ENCODE data around the gene SPCS3. TPM values are rescaled to one million over a fixed set of nuclear protein-coding genes. Genes with fewer than 3 reads are reported as not detected.
"Not testable (repeated sequence)": the region's sequence is repeated elsewhere in the genome, so short reads cannot be mapped to it uniquely, and the experiment has no call there.

The SPCS3 gene
- total RNA-seq, 1 donor from 2014 or later = 128 TPM

DNA sequence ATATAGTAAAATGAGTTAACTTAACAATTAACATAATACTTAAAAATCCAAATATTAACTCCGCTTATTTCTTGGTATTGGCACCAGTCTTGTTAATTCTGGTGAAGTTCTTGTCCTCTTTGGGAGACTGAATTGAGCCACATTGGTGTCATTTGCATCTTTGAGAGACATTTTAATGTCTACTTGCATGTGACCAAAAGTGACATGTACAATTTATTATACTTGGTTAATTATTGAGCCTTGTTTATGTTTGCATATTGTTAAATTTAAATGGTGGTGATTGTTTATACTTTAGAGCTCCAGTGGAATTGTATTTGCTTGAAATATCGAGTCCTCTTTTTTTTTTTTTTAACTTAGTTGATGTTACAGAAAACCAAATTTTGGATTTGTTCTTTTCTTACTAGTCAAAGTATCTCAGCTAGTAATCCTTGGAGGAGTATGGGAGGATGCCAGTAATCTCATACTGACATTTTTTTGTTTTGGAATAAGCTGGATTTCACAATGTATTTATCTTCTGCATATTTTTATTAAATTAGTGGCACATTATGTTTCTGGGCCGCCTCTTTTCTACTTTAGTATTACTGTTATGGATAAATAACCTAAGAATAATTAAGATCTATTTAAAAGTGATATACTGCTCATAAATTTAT lies 3.9 kb downstream of the SPCS3 start:
- Mint-ChIP-seq H3K4me3 (no peak overlapping the region), H3K27ac (no peak overlapping the region), H3K36me3 (peaks cover 15% of the 10 kb centered on the region), H3K4me1 (peaks cover 20% of the 10 kb centered on the region), H3K9me3 (no peaks in the 10 kb centered on the region), H3K27me3 (ENCODE audit: insufficient read depth, low read depth) (peaks cover 3% of the 10 kb centered on the region)
- Histone ChIP-seq H3F3A (ENCODE audit: low read depth) (peaks cover 18% of the 10 kb centered on the region), H3K27ac (no peak overlapping the region), H3K9me3 (ENCODE audit: low read depth) (no peaks in the 10 kb centered on the region), H4K20me1 (ENCODE audit: low read depth) (peaks cover 14% of the 10 kb centered on the region), H3K9ac (no peak overlapping the region), H3K4me2 (no peak overlapping the region), H3K79me2 (ENCODE audit: low read depth) (peaks cover 83% of the 10 kb centered on the region), H2AFZ (replicated peaks) (no peak overlapping the region), H3K36me3 (peaks cover 5% of the 10 kb centered on the region), H3K27me3 (no peaks in the 10 kb centered on the region), H3K4me3 (no peak overlapping the region), H3K4me1 (peaks cover 21% of the 10 kb centered on the region)
- no peak for DNase-seq (ENCODE audit: low spot score)
- TF ChIP-seq, protein P1, sequence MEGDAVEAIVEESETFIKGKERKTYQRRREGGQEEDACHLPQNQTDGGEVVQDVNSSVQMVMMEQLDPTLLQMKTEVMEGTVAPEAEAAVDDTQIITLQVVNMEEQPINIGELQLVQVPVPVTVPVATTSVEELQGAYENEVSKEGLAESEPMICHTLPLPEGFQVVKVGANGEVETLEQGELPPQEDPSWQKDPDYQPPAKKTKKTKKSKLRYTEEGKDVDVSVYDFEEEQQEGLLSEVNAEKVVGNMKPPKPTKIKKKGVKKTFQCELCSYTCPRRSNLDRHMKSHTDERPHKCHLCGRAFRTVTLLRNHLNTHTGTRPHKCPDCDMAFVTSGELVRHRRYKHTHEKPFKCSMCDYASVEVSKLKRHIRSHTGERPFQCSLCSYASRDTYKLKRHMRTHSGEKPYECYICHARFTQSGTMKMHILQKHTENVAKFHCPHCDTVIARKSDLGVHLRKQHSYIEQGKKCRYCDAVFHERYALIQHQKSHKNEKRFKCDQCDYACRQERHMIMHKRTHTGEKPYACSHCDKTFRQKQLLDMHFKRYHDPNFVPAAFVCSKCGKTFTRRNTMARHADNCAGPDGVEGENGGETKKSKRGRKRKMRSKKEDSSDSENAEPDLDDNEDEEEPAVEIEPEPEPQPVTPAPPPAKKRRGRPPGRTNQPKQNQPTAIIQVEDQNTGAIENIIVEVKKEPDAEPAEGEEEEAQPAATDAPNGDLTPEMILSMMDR (IDR thresholded peaks at IDR 0.05) = no peak
- no peak for TF ChIP-seq EZH2phosphoT487 (IDR thresholded peaks at IDR 0.05)

DNA sequence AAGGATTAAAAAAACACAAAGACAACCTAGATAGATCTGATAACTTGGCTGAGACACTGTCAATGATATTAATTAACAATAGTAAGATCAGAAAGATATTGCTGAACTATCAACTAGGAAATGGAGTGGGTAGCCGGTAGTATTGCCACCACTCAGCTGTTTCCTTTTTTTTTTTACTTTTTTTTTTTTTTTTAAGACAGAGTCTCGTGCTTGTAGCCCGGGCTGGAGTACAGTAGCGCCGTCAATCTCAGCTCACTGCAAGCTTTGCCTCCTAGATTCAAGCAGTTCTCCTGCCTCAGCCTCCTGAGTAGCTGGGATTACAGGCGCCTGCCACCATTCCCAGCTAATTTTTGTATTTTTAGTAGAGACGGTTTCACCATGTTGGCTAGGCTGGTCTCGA lies 5.1 kb downstream of the SPCS3 start:
- Histone ChIP-seq H4K20me1 (ENCODE audit: low read depth) (peaks cover 14% of the 10 kb centered on the region), H3K4me1 (peaks cover 17% of the 10 kb centered on the region), H3K36me3 (peaks cover 13% of the 10 kb centered on the region), H3K79me2 (ENCODE audit: low read depth) (peaks cover 87% of the 10 kb centered on the region)
- not testable (repeated sequence) for H3K4me3 Mint-ChIP-seq; H3K27me3 Mint-ChIP-seq (ENCODE audit: insufficient read depth, low read depth); H2AFZ ChIP-seq (replicated peaks); H3F3A ChIP-seq (ENCODE audit: low read depth); H3K9ac ChIP-seq; H3K27me3 ChIP-seq; H3K9me3 ChIP-seq (ENCODE audit: low read depth); H3K27ac Mint-ChIP-seq; H3K9me3 Mint-ChIP-seq; DNase-seq (ENCODE audit: low spot score); H3K4me3 ChIP-seq; H3K27ac ChIP-seq; H3K4me2 ChIP-seq
- peaks cover 16% of the 10 kb centered on the region for H3K36me3 Mint-ChIP-seq
- H3K4me1 Mint-ChIP-seq = peaks cover 18% of the 10 kb centered on the region

DNA sequence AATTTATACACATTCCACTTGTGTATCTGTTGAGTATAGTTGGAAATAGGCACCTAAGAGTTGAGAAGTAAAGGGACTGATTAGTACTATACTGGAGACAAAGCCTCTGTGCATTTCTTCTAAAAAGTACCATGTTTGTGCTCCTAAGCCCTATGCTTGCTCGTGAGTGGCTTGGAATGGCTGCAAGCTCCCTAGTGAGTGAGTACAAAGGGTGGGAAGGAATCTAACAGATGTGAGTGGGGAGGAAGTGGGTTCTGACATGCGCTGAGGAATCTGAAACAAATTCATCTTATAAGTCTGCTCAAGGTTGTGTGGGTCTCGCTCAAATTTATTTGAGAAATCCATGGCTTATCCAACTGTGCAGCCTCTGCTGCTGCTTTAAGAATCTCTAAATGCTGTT lies 13.3 kb downstream of the SPCS3 start:
- Mint-ChIP-seq H3K9me3 (no peaks in the 10 kb centered on the region), H3K36me3 (peaks cover 21% of the 10 kb centered on the region), H3K27ac (peak overlapping the region; percentile 45), H3K4me1 (no peaks in the 10 kb centered on the region), H3K4me3 (no peak overlapping the region), H3K27me3 (ENCODE audit: insufficient read depth, low read depth) (no peaks in the 10 kb centered on the region)
- Histone ChIP-seq H2AFZ (replicated peaks) (no peak overlapping the region), H3K4me3 (no peak overlapping the region), H3K79me2 (ENCODE audit: low read depth) (peaks cover 9% of the 10 kb centered on the region), H3K9ac (no peak overlapping the region), H3F3A (ENCODE audit: low read depth) (no peaks in the 10 kb centered on the region), H3K27me3 (no peaks in the 10 kb centered on the region), H3K27ac (no peak overlapping the region), H4K20me1 (ENCODE audit: low read depth) (no peaks in the 10 kb centered on the region), H3K36me3 (peaks cover 13% of the 10 kb centered on the region), H3K4me2 (no peak overlapping the region), H3K9me3 (ENCODE audit: low read depth) (no peaks in the 10 kb centered on the region), H3K4me1 (peaks cover 7% of the 10 kb centered on the region)
- no peak for DNase-seq (ENCODE audit: low spot score)
- TF ChIP-seq EZH2phosphoT487 (IDR thresholded peaks at IDR 0.05) (no peak), EZH2 (IDR thresholded peaks at IDR 0.05) (no peak)
- TF ChIP-seq, protein P1 (IDR thresholded peaks at IDR 0.05) = no peak

DNA sequence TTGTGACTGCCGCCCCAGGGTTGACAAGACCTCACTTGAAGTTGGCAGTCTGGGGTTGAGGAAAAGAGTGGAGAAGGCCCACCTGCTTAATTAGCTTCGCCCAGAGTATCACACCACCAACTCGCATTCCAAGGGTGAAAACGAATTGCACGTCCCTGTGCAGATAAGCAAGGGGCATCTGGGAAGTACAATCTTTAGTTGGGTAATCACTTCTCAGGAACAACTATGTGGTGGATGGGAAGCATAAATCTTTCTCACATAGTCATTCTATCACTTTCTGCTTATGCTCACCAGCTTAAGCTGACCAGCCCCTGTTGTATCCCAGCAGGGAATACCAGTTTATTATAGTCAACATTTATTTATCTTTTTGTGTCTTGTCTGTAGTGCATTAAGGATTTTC lies 14.3 kb downstream of the SPCS3 start:
- Mint-ChIP-seq H3K27ac (no peak overlapping the region), H3K36me3 (peaks cover 19% of the 10 kb centered on the region), H3K4me3 (no peak overlapping the region), H3K27me3 (ENCODE audit: insufficient read depth, low read depth) (no peaks in the 10 kb centered on the region), H3K9me3 (no peaks in the 10 kb centered on the region), H3K4me1 (no peaks in the 10 kb centered on the region)
- no peak overlapping the region for H3K27ac ChIP-seq
- H3F3A ChIP-seq (ENCODE audit: low read depth) = no peaks in the 10 kb centered on the region
- TF ChIP-seq, protein P1 (IDR thresholded peaks at IDR 0.05) = no peak
- TF ChIP-seq EZH2phosphoT487 (IDR thresholded peaks at IDR 0.05) = no peak
- TF ChIP-seq EZH2 (IDR thresholded peaks at IDR 0.05) = no peak
- H3K4me3 ChIP-seq = no peak overlapping the region
- DNase-seq (ENCODE audit: low spot score) = no peak
- no peak overlapping the region for H3K4me2 ChIP-seq
- H3K4me1 ChIP-seq = peaks cover 7% of the 10 kb centered on the region
- H3K9ac ChIP-seq = no peak overlapping the region
- H3K9me3 ChIP-seq (ENCODE audit: low read depth) = no peaks in the 10 kb centered on the region
- H3K79me2 ChIP-seq (ENCODE audit: low read depth) = no peaks in the 10 kb centered on the region
- no peaks in the 10 kb centered on the region for H3K27me3 ChIP-seq
- no peak overlapping the region for H2AFZ ChIP-seq (replicated peaks)
- peaks cover 4% of the 10 kb centered on the region for H3K36me3 ChIP-seq
- H4K20me1 ChIP-seq (ENCODE audit: low read depth) = no peaks in the 10 kb centered on the region
